ENCODE results near the gene PILRA. TPM values are rescaled to one million over a fixed set of nuclear protein-coding genes. Genes with fewer than 3 reads are reported as not detected.

PILRA gene
- total and polyA plus RNA-seq, 2 of the 13 experiments (the other 11 are each of a cell fraction or from before 2014, with no cell fraction given): 0.13 to 1.3 TPM

- TF ChIP-seq PRDM10 (CRISPR knock-in tag; IDR thresholded peaks at IDR 0.05; ENCODE audit: low read depth) (no peak), MLLT10 (CRISPR knock-in tag; IDR thresholded peaks at IDR 0.05) (no peak), TGIF2 (CRISPR knock-in tag; IDR thresholded peaks at IDR 0.05) (no peak), GLI4 (CRISPR knock-in tag; IDR thresholded peaks at IDR 0.05; ENCODE audit: borderline replicate concordance) (peak; percentile 24; the same call in 1 of the 2 replicates), PAXIP1 (CRISPR knock-in tag; conservative IDR thresholded peaks at IDR 0.05) (no peak), ZNF646 (CRISPR knock-in tag; IDR thresholded peaks at IDR 0.05) (no peak), U2AF2 (IDR thresholded peaks at IDR 0.05; ENCODE audit: low read depth, low read length) (no peak; the same call in 1 of the 2 replicates), YY1 (IDR thresholded peaks at IDR 0.05; ENCODE audit: insufficient read depth, insufficient replicate concordance, low read depth, low read length) (no peak), ZNF772 (CRISPR knock-in tag; IDR thresholded peaks at IDR 0.05) (peak; percentile 42; the same call in 1 of the 2 replicates), CREBL2 (CRISPR knock-in tag; IDR thresholded peaks at IDR 0.05; ENCODE audit: borderline replicate concordance) (0 out of 2 replicates have a peak, but pooled peaks have one; percentile 63), CENPX (CRISPR knock-in tag; IDR thresholded peaks at IDR 0.05) (no peak), YEATS4 (CRISPR knock-in tag; IDR thresholded peaks at IDR 0.05; ENCODE audit: borderline replicate concordance) (peak; percentile 76)
Measured at GRCh38 chr7:100429637-100430492, 56.6 kb downstream of the PILRA start, which contains the start of gene MEPCE (continued).

Data from HepG2 (cell line).